CD4-positive, alpha-beta T cell (primary cell): Measurements from ENCODE around the gene ADGRB3. TPM values are rescaled to one million over a fixed set of nuclear protein-coding genes. Genes with fewer than 3 reads are reported as not detected.

Source experiments
- ATAC-seq: fragments of 200-7000 bp; cut with Tn5 transposase; one replicate; pipeline ENCODE4 v1.10.0; 2022; ENCODE audit warnings: mild to moderate bottlenecking; ENCODE audit not compliant: poor library complexity
- CTCF ChIA-PET: fragments of 350-600 bp; sonication (Branson Sonifier 250); formaldehyde crosslinking; loops from one replicate; lab custom pipeline; 2021; ENCODE audit warnings: antibody characterized with exemption, inconsistent platforms; lab: Charles Lee
- POLR2A ChIA-PET: fragments of 350-600 bp; sonication (Branson Sonifier 250); formaldehyde crosslinking; loops from one replicate; lab custom pipeline; 2021; ENCODE audit warnings: antibody characterized with exemption, inconsistent platforms; lab: Charles Lee
- DNase-seq, 14 experiments: peaks; one replicate each; pipeline ENCODE4 v3.0.0-alpha.2; 2013 to 2020; ENCODE audit warnings: mixed read lengths in 2 of 14
- H3K27ac ChIP-seq, 2 donors: one replicate each; pipeline versions ENCODE4 v1.5.1 to v1.7.0; 2013; ENCODE audit warnings: low read length in 2 of 2, low read depth in 1 of 2, mild to moderate bottlenecking in 1 of 2
- H3K27me3 ChIP-seq, 2 experiments: 1 replicate in 1 of 2; 2 replicates in 1 of 2; pipeline versions ENCODE4 v1.6.1 to v1.7.0; 2013; ENCODE audit warnings: low read length in 2 of 2, control low read depth in 1 of 2, mild to moderate bottlenecking in 1 of 2, moderate library complexity in 1 of 2; ENCODE audit not compliant: insufficient read depth in 2 of 2, control insufficient read depth in 1 of 2
- H3K36me3 ChIP-seq: one replicate; pipeline ENCODE4 v1.6.1; 2013; ENCODE audit warnings: low read length, control low read depth; ENCODE audit not compliant: insufficient read depth
- H3K4me1 ChIP-seq: one replicate; pipeline ENCODE4 v1.6.1; 2013; ENCODE audit warnings: low read length, control low read depth; ENCODE audit not compliant: insufficient read depth
- H3K4me3 ChIP-seq: one replicate; pipeline ENCODE4 v1.5.1; 2013; ENCODE audit warnings: mild to moderate bottlenecking, low read length, moderate library complexity
- H3K9me3 ChIP-seq, 2 experiments: 1 replicate in 1 of 2; 2 replicates in 1 of 2; pipeline versions ENCODE4 v1.6.1 to v1.7.0; 2013; ENCODE audit warnings: low read length in 2 of 2, mild to moderate bottlenecking in 2 of 2, control low read depth in 1 of 2, moderate library complexity in 1 of 2; ENCODE audit not compliant: control insufficient read depth in 1 of 2, insufficient read depth in 1 of 2
- H3K27ac Mint-ChIP-seq: one replicate; pipeline ENCODE4 v1.8.0; 2020; ENCODE audit warnings: mixed read lengths
- H3K27me3 Mint-ChIP-seq: one replicate; pipeline ENCODE4 v1.8.0; 2021; ENCODE audit warnings: mixed read lengths
- H3K36me3 Mint-ChIP-seq: one replicate; pipeline ENCODE4 v1.8.0; 2021; ENCODE audit warnings: low read depth, mixed read lengths
- H3K4me1 Mint-ChIP-seq: one replicate; pipeline ENCODE4 v1.8.0; 2021; ENCODE audit warnings: low read depth, mixed read lengths
- H3K4me3 Mint-ChIP-seq: one replicate; pipeline ENCODE4 v1.8.0; 2020; ENCODE audit warnings: mild to moderate bottlenecking, mixed read lengths
- H3K9me3 Mint-ChIP-seq: one replicate; pipeline ENCODE4 v1.8.0; 2020; ENCODE audit warnings: mixed read lengths
- intact Hi-C, 2 experiments: fragments of 100-400 bp; cut with DNase I in 1 of 2; cut with micrococcal nuclease in 1 of 2; formaldehyde crosslinking; loops; one replicate each; pipeline versions ENCODE4 v1.15.1 to v1.9.0; 2023 to 2025; cut with DNase I, micrococcal nuclease
- total RNA-seq, 174 experiments: library from RNA in 2 of 174; stranded (reverse) in 2 of 174; gene quantifications; one replicate each; pipeline ENCODE4 v1.2.3 and lab custom pipeline; 2021 to 2026
- TF ChIP-seq, protein P1 (sequence below): fragments of 200-600 bp; IDR thresholded peaks from one replicate; pipeline ENCODE4 v1.8.0; 2022; ENCODE audit warnings: antibody characterized with exemption, mild to moderate bottlenecking

ADGRB3 gene
- total RNA-seq, 2 experiments from 2014 or later, result not detected

GRCh38 chr6:69421269-69421668 is 786.2 kb downstream of the ADGRB3 start:
- ChIA-PET CTCF (no interaction called here), POLR2A (no interaction called here)
- Histone ChIP-seq H3K27ac (no peak overlapping the region), H3K36me3 (no peaks in the 10 kb centered on the region), H3K4me3 (no peak overlapping the region), H3K4me1 (no peaks in the 10 kb centered on the region), H3K27me3 (no peaks in the 10 kb centered on the region), H3K9me3 (no peaks in the 10 kb centered on the region)
- intact Hi-C loops, result no loop called here
- Mint-ChIP-seq H3K4me3 (no peak overlapping the region), H3K27ac (no peak overlapping the region), H3K27me3 (no peaks in the 10 kb centered on the region), H3K36me3 (no peaks in the 10 kb centered on the region), H3K4me1 (no peaks in the 10 kb centered on the region), H3K9me3 (no peaks in the 10 kb centered on the region)
- TF ChIP-seq, protein P1, sequence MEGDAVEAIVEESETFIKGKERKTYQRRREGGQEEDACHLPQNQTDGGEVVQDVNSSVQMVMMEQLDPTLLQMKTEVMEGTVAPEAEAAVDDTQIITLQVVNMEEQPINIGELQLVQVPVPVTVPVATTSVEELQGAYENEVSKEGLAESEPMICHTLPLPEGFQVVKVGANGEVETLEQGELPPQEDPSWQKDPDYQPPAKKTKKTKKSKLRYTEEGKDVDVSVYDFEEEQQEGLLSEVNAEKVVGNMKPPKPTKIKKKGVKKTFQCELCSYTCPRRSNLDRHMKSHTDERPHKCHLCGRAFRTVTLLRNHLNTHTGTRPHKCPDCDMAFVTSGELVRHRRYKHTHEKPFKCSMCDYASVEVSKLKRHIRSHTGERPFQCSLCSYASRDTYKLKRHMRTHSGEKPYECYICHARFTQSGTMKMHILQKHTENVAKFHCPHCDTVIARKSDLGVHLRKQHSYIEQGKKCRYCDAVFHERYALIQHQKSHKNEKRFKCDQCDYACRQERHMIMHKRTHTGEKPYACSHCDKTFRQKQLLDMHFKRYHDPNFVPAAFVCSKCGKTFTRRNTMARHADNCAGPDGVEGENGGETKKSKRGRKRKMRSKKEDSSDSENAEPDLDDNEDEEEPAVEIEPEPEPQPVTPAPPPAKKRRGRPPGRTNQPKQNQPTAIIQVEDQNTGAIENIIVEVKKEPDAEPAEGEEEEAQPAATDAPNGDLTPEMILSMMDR, result no peak
- DNase-seq (no peak), ATAC-seq (no peak)

DNA sequence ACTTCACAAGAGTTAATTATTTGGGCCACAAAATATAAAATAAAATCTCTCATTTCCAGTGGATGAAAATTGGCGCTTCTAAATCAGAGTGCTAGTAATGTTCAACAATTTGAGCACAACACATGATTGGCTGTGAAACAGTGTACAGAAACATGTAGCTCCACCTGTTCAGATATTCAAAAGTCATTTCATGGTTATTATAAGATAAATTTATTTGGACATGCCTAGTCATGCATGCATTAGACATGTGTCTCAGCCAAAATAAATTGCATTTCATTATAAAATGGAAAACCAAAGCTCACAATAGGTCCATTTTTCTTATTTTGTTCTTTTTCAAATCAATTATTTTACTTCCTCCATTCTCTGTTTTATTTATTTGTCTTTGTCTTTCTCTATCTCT is 786.9 kb downstream of the ADGRB3 start:
- TF ChIP-seq, protein P1, result no peak
- H3K4me1 ChIP-seq, result no peaks in the 10 kb centered on the region
- no peaks in the 10 kb centered on the region for H3K9me3 Mint-ChIP-seq
- CTCF ChIA-PET, result no interaction called here
- no peaks in the 10 kb centered on the region for H3K36me3 Mint-ChIP-seq
- no peaks in the 10 kb centered on the region for H3K27me3 Mint-ChIP-seq
- H3K4me3 Mint-ChIP-seq, result no peak overlapping the region
- H3K36me3 ChIP-seq, result no peaks in the 10 kb centered on the region
- ATAC-seq, result no peak
- H3K27me3 ChIP-seq, result no peaks in the 10 kb centered on the region
- POLR2A ChIA-PET, result no interaction called here
- no peak overlapping the region for H3K4me3 ChIP-seq
- H3K9me3 ChIP-seq, result no peaks in the 10 kb centered on the region
- H3K27ac ChIP-seq, result no peak overlapping the region
- intact Hi-C loops, result no loop called here
- no peaks in the 10 kb centered on the region for H3K4me1 Mint-ChIP-seq
- no peak overlapping the region for H3K27ac Mint-ChIP-seq
- DNase-seq, result no peak

DNA sequence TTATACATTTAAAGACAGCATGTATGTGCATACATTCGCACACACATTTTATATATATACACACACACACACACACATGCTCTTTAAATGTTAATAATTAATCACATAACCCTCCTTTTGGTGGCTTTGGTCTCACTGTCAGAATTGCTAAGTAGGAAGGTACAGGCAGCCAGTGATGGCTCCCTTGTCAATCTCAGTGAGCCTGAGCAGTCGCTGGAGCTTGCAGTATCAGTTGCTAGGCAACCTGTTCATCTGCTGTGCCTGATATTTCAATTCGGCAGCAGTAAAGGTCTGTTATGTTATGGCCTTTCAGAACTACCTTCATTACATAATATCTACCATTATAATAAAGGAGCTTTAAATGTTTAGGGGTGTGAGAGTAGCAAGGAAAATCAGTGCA is 787.4 kb downstream of the ADGRB3 start:
- Histone ChIP-seq H3K4me3 (no peak overlapping the region), H3K27me3 (no peaks in the 10 kb centered on the region), H3K27ac (no peak overlapping the region), H3K4me1 (no peaks in the 10 kb centered on the region), H3K36me3 (no peaks in the 10 kb centered on the region), H3K9me3 (no peaks in the 10 kb centered on the region)
- intact Hi-C loops, result no loop called here
- ChIA-PET CTCF (no interaction called here), POLR2A (no interaction called here)
- Mint-ChIP-seq H3K27ac (no peak overlapping the region), H3K27me3 (no peaks in the 10 kb centered on the region), H3K9me3 (no peaks in the 10 kb centered on the region), H3K36me3 (no peaks in the 10 kb centered on the region), H3K4me1 (no peaks in the 10 kb centered on the region), H3K4me3 (no peak overlapping the region)
- DNase-seq, result no peak
- ATAC-seq, result no peak
- TF ChIP-seq, protein P1, result no peak
